NCI-H2227 (cell line): ENCODE measurements around the gene RBMS1.
A peak's percentile ranks its signal among the peaks of the same experiment; 100 is the strongest.
"Not testable (repeated sequence)": the region's sequence is repeated elsewhere in the genome, so short reads cannot be mapped to it uniquely, and the experiment has no call there.

Source experiments
- DNase-seq: peaks from one replicate; lab custom pipeline; 2025; ENCODE audit not compliant: unreplicated experiment; lab: John Stamatoyannopoulos, UW

RBMS1 gene

GRCh38 chr2:160472839-160473251 is 20.8 kb downstream of the RBMS1 start:
- peak; percentile 50 for DNase-seq

GRCh38 chr2:160471950-160472349 is 21.7 kb downstream of the RBMS1 start:
- DNase-seq = no peak

- no peak for DNase-seq
Measured at GRCh38 chr2:160469621-160470204, 23.9 kb downstream of the RBMS1 start.

DNA sequence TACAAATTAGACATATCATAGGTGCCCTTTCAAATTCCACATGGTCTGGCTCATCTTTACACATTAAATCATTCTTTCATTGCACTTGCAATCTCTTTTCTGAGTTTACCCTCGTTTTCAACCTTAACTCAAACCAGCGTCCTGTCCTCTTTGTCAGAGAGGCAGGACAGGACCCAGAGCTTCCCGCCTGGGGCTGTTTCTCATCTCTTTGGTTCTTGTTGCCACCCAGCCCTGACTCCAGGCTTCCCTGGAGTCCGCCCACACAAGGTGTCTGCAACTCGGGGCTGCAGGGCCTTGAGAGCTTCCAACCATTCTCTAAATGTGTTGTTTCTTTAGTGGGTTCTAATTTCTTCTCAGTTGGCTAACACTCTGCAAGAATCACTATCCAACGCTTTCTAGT is 24.4 kb downstream of the RBMS1 start:
- DNase-seq = no peak

DNA sequence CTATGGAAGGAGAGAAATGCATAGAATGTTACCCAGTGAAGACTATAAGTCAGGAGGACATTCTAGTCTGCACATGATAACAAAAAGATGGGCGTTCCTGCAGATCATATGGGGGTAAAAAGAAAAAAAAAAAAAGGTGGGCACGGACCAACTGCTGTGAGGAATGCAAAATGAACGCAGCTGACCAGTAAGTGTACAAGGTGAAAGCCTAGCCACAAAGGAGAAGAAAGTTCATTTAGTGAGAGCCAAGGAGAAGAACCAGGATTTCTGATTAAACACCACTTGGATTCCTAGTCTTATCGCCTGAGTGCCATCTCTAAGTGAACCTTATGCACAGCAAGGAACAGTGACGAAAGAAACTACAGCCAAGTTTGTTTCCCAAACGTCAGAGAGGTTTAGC is 26.5 kb downstream of the RBMS1 start:
- DNase-seq = no peak

DNA sequence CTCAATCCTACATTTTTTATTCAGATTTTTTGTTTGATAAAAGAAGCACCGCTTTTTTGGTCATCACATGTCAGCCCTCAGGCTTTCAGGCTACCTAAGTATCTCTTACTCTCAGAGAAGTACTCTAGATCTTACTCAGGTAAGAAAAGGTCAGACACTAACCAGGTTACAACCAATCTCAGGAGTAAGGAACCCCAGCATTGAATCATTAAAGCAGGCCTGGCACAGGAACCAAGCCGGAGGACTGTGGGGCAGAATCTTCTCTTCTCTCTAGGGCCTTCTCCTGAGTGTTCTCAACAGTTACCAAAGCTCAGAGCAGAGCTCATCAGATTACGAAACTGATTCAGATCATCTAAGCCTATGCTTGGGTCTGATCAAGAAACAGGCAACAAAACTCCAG is 28.2 kb downstream of the RBMS1 start:
- DNase-seq = no peak

DNA sequence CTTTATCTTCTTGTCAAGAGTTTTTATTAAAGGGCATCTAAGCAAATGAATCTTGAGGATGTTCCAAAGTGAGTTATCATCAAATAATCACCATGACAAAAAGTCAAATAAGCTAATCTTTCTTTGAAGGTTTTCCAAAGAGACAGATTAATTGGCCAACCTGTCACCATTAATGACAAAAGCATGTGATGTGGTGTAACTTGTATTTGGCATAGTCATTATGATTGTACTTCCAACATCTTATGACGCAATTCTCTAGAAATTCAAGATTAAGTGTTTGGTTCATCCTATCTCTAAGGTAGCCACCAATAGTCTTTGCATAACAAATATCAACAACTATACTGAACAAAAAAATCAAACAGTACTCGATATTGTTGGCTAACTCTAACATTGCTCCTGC is 28.6 kb downstream of the RBMS1 start:
- no peak for DNase-seq

DNA sequence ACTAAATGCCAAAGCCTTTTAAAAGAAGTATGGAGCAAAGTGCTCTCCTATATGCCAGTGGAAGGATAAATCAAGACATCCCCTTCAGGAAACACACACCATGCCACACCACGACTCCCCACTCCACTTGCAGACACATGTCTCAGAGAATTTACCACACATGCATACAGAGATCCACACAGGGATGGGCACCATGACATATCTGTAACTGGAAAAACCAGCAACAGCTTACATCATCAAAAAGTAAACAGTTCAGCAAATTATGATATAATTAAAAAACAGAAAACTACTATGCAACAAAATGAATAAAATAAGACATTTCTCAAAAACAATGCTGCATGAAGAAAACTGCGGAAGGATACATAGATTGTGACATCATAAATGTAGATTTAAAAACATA is 29.6 kb downstream of the RBMS1 start:
- no peak for DNase-seq

DNA sequence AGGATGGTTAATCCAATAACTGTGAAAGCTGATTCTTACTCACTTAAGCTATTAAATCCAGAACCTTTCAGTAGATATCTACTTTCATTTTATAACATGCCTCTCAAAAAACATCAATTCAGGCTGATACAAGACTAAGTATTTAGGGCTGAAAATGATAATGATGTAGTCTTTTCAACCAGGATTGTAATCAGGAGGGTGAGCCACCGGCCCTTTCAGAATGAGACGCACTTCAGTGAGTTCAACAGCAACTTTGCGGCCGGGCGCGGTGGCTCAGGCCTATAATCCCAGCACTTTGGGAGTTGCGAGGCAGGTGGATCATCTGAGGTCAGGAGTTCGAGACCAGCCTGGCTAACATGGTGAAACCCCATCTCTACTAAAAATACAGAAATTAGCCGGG is 30.4 kb downstream of the RBMS1 start:
- no peak for DNase-seq

DNA sequence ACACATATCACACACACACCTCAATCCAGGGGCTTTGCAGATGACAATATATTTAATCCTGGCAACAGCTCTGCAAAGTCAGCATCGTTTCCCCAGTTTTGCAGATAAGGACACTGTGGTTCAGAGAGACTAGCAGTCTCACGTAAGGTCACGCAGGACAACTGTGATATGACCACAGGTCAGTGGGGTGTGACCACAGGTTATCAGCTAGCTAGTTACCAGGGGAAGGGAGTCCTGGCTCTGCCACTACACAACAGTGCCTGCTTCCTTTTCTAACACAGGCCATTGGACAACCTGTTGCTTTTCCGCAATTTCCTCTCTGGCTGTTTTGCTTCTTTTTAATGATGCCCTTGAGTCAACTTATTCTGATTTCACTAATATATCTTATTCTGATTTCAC is 33.3 kb downstream of the RBMS1 start:
- DNase-seq = no peak

GRCh38 chr2:160459538-160460332 is 33.9 kb downstream of the RBMS1 start:
- DNase-seq = no peak

DNA sequence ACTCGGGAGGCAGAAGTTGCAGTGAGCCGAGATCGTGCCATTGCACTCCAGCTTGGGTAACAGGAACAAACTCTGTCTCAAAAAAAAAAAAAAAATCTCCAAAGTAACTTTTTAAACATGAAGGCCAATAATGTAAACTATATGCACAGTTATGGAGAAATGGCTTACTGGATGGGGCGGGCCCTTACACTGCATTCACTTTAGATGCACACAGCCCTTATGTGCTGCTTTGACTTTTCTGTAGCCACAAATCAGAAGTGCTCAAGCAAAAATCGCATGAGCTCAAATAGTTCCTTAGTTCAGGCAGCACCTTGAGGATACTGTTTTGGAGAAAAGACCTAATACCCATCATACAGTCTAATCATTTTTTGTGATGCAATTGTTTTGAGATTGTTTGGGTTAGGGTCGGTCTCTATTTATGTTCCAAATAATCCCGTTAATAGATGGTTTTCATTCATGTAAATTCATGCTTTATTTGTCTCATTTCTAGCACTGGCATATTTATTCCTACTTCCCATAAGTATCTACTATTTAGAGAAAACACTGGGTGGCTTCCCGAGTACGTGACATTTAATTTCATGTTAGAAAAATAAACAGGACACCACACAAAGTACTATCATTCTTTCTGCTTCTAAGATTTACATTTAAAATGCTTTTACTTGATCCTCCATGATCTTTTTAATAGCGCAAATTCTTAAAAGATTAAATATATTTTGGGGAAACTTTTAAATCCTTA is 34.7 kb downstream of the RBMS1 start:
- DNase-seq = no peak

DNA sequence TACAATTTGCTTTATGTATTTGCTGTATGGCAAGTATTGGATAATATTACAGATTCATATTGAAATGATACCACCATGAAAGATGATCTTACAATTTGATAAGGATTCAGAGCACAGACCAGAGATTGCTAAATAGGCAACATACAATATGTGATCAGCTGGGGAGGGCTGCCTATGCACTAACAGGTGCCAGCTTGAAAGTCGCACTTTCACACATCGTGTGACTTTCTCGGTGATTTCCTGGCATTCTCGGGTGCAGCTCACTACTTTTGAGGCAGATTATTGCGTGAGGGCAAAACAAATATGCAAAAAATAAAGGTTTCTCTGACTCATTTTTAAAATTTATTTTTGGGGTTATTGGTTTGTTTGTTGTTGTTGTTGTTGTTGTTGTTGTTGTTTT is 36.0 kb downstream of the RBMS1 start:
- DNase-seq = no peak

DNA sequence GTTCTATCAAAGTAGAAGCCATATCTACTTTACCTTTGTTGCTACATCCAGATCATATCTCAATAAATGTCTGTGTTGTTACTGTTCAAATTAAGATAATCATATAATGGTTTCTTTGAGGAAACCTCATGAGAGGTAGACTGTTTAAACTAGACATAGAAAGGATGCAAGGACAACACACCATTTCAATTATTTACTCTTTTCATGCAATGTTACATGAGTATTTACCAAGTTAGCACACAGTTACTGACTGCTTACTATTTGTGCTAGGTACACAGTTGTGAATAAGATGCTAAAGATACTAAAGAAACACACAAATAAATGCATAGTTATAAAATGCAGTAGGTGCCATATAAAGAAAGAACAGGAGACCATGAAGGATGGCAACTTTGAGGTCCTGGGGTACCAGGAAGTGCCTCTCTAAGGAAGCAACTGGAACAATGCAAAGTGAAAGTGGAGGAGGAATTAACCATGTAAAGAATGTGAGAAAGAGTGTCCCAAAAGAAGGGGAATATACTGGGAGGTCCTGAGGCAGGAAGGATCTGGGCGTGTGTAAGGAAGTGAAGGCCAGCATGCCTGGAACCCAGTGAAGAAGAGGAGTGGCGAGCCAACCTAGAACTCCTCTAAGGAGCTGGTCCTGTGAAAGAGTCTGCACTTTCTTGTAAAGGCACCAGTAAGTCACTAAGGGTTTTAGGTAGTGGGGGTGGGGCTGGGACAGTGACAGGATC is 39.4 kb downstream of the RBMS1 start:
- no peak for DNase-seq

DNA sequence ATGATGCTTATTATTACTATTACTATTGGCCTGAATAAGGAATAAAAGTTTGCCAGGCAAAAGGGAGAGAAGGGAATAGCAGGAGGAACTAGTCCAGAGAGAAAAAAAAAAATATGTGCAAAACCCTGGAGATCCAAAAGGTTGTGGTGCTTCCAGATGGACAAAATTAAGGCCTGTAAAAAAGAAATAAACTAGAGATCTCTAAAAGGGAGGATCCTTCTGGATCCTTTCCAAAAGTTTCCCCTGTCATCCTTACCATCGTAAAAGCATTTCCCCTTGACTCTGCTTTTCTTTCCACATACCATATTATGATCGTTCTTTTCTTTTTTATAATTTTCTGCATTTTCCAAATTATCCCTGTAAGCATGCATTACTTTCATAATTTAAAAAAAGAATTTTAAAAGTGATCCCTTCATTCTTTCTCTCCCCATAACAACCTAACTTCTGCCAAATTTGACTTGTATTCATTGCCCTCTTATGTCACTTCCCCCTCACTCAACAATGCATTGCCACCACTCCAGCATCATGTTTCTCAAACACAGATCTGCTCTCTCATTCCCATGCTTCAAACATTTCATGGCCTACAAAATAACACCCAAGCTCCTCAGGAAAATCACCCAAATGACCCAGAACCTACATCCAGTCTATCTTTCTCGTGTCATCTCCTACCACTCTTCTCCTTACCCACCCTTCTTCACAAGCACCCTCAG is 40.3 kb downstream of the RBMS1 start:
- DNase-seq = no peak

DNA sequence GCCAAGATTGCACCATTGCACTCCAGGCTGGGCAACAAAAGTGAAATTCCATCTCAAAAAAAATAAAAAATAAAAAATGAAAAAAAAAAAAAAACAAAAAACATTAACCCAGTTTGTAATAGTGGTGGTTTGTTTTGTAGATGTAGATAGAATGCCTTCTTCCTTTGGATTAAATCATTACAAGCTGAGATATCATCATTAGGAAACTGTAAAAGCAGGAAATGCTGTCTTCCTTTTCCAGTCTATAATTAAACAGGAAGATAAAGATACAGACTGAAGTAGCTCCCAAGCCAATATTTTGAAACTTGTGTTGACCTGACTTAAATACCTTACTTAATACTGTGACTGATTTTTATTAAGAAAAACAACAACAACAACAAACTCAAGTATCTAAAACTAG is 43.1 kb downstream of the RBMS1 start:
- DNase-seq = no peak

- not testable (repeated sequence) for DNase-seq
Measured at GRCh38 chr2:160448821-160449220, 44.8 kb downstream of the RBMS1 start.

DNA sequence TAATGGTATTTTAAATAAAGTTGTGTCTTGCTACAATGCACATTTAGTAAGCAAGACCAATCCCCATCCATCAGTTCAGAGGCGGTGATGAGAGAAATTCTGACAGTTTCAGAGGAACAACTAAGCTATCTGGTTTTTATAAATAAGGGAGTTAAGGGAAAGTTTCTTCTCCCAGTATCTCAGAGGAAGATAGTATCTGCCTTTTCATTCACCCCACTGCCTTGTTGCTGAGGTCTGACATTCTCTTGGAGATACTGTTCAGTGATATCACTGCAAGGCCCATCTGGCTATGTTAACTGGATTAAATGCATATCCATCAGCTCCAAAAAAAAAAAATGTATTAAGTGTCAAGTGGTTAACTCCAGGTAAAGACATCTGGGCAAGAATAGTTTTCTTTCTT is 47.9 kb downstream of the RBMS1 start:
- DNase-seq = no peak

DNA sequence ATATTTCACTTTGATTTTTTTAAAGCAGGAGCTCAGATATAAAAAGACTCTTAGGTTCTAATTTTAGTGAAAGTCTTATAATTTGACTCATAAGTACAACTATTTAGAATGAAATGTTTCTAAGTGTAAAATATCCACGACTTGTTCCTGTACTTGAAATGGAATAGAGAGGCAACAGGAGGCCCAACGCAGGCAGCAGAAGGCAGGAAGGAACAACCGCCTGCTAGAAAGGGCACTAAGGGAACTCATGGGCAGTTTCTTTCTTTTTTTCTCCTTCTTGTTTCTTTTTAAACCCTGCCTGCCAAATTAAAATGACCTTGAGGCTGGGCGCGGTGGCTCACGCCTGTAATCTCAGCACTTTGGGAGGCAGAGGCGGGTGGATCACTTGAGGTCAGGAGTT is 51.0 kb downstream of the RBMS1 start:
- DNase-seq = no peak

DNA sequence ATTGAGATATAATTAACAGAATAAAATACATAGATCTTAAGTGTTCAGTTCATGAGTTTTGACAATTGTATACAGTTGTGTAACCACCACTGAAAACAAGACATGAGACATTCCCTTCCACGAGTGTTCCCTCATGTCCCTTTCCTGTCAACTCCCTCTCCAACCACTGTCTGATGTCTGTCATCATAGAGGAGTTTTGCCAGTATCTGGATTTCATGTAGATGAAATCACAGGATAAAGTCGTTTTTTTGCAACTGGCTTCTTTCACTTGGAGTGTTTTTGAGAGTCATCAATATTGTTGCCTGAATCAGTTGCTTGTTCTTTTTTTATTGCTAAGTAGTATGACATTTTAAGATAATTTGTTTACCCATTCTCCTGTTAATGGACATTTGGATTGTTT is 52.7 kb downstream of the RBMS1 start:
- no peak for DNase-seq

GRCh38 chr2:160439038-160439437 is 54.6 kb downstream of the RBMS1 start:
- DNase-seq = not testable (repeated sequence)
